Fibroblast of lung (primary cell): ENCODE measurements around the gene LAMA1. TPM values are rescaled to one million over a fixed set of nuclear protein-coding genes. Genes with fewer than 3 reads are reported as not detected.

Source experiments
- DNase-seq, 2 donors: peaks; one replicate each; pipeline versions ENCODE4 v3.0.0 to v3.0.0-alpha.2; 2010; ENCODE audit warnings: low read depth in 2 of 2
- H2AFZ ChIP-seq: 2 replicates; pipeline ENCODE4 v1.5.1; 2012; ENCODE audit warnings: low read length, control low read depth, inconsistent platforms
- H3K27ac ChIP-seq: 2 replicates; pipeline ENCODE4 v1.5.1; 2011; ENCODE audit warnings: low read length, control low read depth; ENCODE audit not compliant: insufficient read depth
- H3K27me3 ChIP-seq: 2 replicates; pipeline ENCODE4 v1.5.1; 2011; ENCODE audit warnings: mild to moderate bottlenecking, low read length; ENCODE audit not compliant: control insufficient read depth, insufficient read depth
- H3K36me3 ChIP-seq: 2 replicates; pipeline ENCODE4 v1.5.1; 2011; ENCODE audit warnings: low read length; ENCODE audit not compliant: control insufficient read depth, insufficient read depth
- H3K4me1 ChIP-seq: 2 replicates; pipeline ENCODE4 v1.5.1; 2011; ENCODE audit warnings: low read length; ENCODE audit not compliant: control insufficient read depth, insufficient read depth; ENCODE audit errors: extremely low read depth
- H3K4me2 ChIP-seq: 2 replicates; pipeline ENCODE4 v1.5.1; 2011; ENCODE audit warnings: low read length, control low read depth; ENCODE audit not compliant: insufficient read depth; ENCODE audit errors: extremely low read depth
- H3K4me3 ChIP-seq, 4 experiments: fragments of 200-600 bp in 1 of 4; sonication (generic) in 1 of 4; replicated peaks in 1 of 4; 2 replicates each; pipeline ENCODE4 v1.5.1; 2011 to 2016; ENCODE audit warnings: low read length in 4 of 4, low read depth in 3 of 4, mild to moderate bottlenecking in 3 of 4, control low read depth in 2 of 4, inconsistent platforms in 1 of 4, mixed read lengths in 1 of 4; ENCODE audit not compliant: insufficient read depth in 1 of 4; ENCODE audit errors: control extremely low read depth in 1 of 4
- H3K79me2 ChIP-seq: 2 replicates; pipeline ENCODE4 v1.5.1; 2012; ENCODE audit warnings: mild to moderate bottlenecking, low read length, inconsistent platforms; ENCODE audit not compliant: control insufficient read depth, insufficient read depth
- H3K9ac ChIP-seq: 2 replicates; pipeline ENCODE4 v1.5.1; 2011; ENCODE audit warnings: mild to moderate bottlenecking, low read length, control low read depth; ENCODE audit not compliant: insufficient read depth
- H3K9me3 ChIP-seq: 2 replicates; pipeline ENCODE4 v1.5.1; 2012; ENCODE audit warnings: low read depth, low read length; ENCODE audit not compliant: control insufficient read depth, insufficient read depth
- H4K20me1 ChIP-seq: 2 replicates; pipeline ENCODE4 v1.5.1; 2011; ENCODE audit warnings: low read length; ENCODE audit not compliant: control insufficient read depth, insufficient read depth; ENCODE audit errors: extremely low read depth
- CTCF ChIP-seq, 2 donors: IDR thresholded peaks in 1 of 2; conservative IDR thresholded peaks in 1 of 2; 1 replicate in 1 of 2; 2 replicates in 1 of 2; pipeline ENCODE4 v1.5.1; 2011 to 2012; ENCODE audit warnings: low read length in 2 of 2, control low read depth in 1 of 2, inconsistent platforms in 1 of 2, low read depth in 1 of 2, mild to moderate bottlenecking in 1 of 2
- EZH2 ChIP-seq: IDR thresholded peaks from 2 replicates; pipeline ENCODE4 v1.5.1; 2012; ENCODE audit warnings: low read length, control low read depth, mild to moderate bottlenecking; ENCODE audit errors: missing control alignments
- polyA plus RNA-seq, 2 donors: library from polyadenylated mRNA; depleted of rRNA in 1 of 2; stranded (reverse) in 1 of 2; unstranded in 1 of 2; fragments of >200 nt; gene quantifications; 2 replicates each; pipeline ENCODE4 v1.2.1, GENCODE V29; 2011 to 2012; ENCODE audit warnings: missing spikeins in 1 of 2
- total RNA-seq: library from RNA; depleted of rRNA; stranded (reverse); fragments of >200 nt; gene quantifications from 2 replicates; pipeline ENCODE4 v1.2.1, GENCODE V29; 2014

Gene LAMA1
- total and polyA plus RNA-seq, 2 donors (not counting 1 experiment from before 2014, with no cell fraction given): 1.2 to 5.8 TPM

- Histone ChIP-seq H3K27ac (no peak overlapping the region), H2AFZ (no peak overlapping the region), H3K4me1 (no peaks in the 10 kb centered on the region), H3K79me2 (no peaks in the 10 kb centered on the region), H3K36me3 (no peaks in the 10 kb centered on the region), H4K20me1 (no peaks in the 10 kb centered on the region), H3K27me3 (no peaks in the 10 kb centered on the region), H3K9me3 (no peaks in the 10 kb centered on the region), H3K4me2 (no peak overlapping the region), H3K4me3 (no peak overlapping the region), H3K9ac (no peak overlapping the region)
- TF ChIP-seq EZH2 (no peak), CTCF (conservative IDR thresholded peaks at IDR 0.05 in 1 of 2, IDR thresholded peaks at IDR 0.05 in 1 of 2; ENCODE audit: low read depth in 1 of 2, low read length in 2 of 2) (no peak)
- DNase-seq: no peak
These were observed 45.0 kb downstream of the LAMA1 start for GRCh38 chr18:7072593-7072992.

GRCh38 chr18:7071600-7071999, 46.0 kb downstream of the LAMA1 start:
- no peak overlapping the region for H3K4me3 ChIP-seq
- H3K79me2 ChIP-seq: no peaks in the 10 kb centered on the region
- H3K27ac ChIP-seq: no peak overlapping the region
- H4K20me1 ChIP-seq: no peaks in the 10 kb centered on the region
- no peak overlapping the region for H3K9ac ChIP-seq
- H2AFZ ChIP-seq: no peak overlapping the region
- H3K36me3 ChIP-seq: no peaks in the 10 kb centered on the region
- H3K9me3 ChIP-seq: no peaks in the 10 kb centered on the region
- no peaks in the 10 kb centered on the region for H3K4me1 ChIP-seq
- no peak overlapping the region for H3K4me2 ChIP-seq
- DNase-seq: no peak
- H3K27me3 ChIP-seq: no peaks in the 10 kb centered on the region
- TF ChIP-seq EZH2: no peak
- no peak for TF ChIP-seq CTCF (conservative IDR thresholded peaks at IDR 0.05 in 1 of 2, IDR thresholded peaks at IDR 0.05 in 1 of 2; ENCODE audit: low read depth in 1 of 2, low read length in 2 of 2)

- H3K9me3 ChIP-seq: no peaks in the 10 kb centered on the region
- H4K20me1 ChIP-seq: no peaks in the 10 kb centered on the region
- no peak overlapping the region for H2AFZ ChIP-seq
- H3K4me2 ChIP-seq: no peak overlapping the region
- no peaks in the 10 kb centered on the region for H3K36me3 ChIP-seq
- TF ChIP-seq EZH2: no peak
- TF ChIP-seq CTCF (conservative IDR thresholded peaks at IDR 0.05 in 1 of 2, IDR thresholded peaks at IDR 0.05 in 1 of 2; ENCODE audit: low read depth in 1 of 2, low read length in 2 of 2): no peak
- no peak overlapping the region for H3K4me3 ChIP-seq
- H3K79me2 ChIP-seq: no peaks in the 10 kb centered on the region
- no peak for DNase-seq
- no peak overlapping the region for H3K27ac ChIP-seq
- no peaks in the 10 kb centered on the region for H3K4me1 ChIP-seq
- no peak overlapping the region for H3K9ac ChIP-seq
- no peaks in the 10 kb centered on the region for H3K27me3 ChIP-seq
These were observed 47.1 kb downstream of the LAMA1 start for GRCh38 chr18:7070466-7070865.
